Muscle layer of colon (tissue), 2 donors: ENCODE results near the gene BMP6.

Experiments
- H3K27ac ChIP-seq: one replicate; pipeline ENCODE4 v1.7.0; 2013; ENCODE audit warnings: low read depth, mild to moderate bottlenecking, low read length, moderate library complexity
- H3K27me3 ChIP-seq, 2 donors: one replicate each; pipeline ENCODE4 v1.7.0; 2013; ENCODE audit warnings: low read length in 2 of 2, mild to moderate bottlenecking in 2 of 2; ENCODE audit not compliant: insufficient read depth in 2 of 2, control insufficient read depth in 1 of 2
- H3K36me3 ChIP-seq: one replicate; pipeline ENCODE4 v1.7.0; 2013; ENCODE audit warnings: mild to moderate bottlenecking, low read length; ENCODE audit not compliant: insufficient read depth
- H3K4me1 ChIP-seq: one replicate; pipeline ENCODE4 v1.7.0; 2013; ENCODE audit warnings: mild to moderate bottlenecking, low read length; ENCODE audit not compliant: insufficient read depth
- H3K4me3 ChIP-seq, 2 donors: one replicate each; pipeline ENCODE4 v1.7.0; 2013; ENCODE audit warnings: low read length in 2 of 2, low read depth in 1 of 2, mild to moderate bottlenecking in 1 of 2, moderate library complexity in 1 of 2
- H3K9ac ChIP-seq: one replicate; pipeline ENCODE4 v1.7.0; 2013; ENCODE audit warnings: low read length
- H3K9me3 ChIP-seq: one replicate; pipeline ENCODE4 v1.7.0; 2013; ENCODE audit warnings: mild to moderate bottlenecking, low read length
- donor health status: abdominal sarcoma.
- donor health status: Adenocarcinoma of cecum.

The BMP6 gene

GRCh38 chr6:7912024-7912423 is 186.1 kb downstream of the BMP6 start:
- Histone ChIP-seq H3K4me3 (no peak overlapping the region), H3K36me3 (no peaks in the 10 kb centered on the region), H3K9ac (no peak overlapping the region), H3K9me3 (no peaks in the 10 kb centered on the region), H3K4me1 (peaks cover 11% of the 10 kb centered on the region), H3K27me3 (no peaks in the 10 kb centered on the region), H3K27ac (no peak overlapping the region)

DNA sequence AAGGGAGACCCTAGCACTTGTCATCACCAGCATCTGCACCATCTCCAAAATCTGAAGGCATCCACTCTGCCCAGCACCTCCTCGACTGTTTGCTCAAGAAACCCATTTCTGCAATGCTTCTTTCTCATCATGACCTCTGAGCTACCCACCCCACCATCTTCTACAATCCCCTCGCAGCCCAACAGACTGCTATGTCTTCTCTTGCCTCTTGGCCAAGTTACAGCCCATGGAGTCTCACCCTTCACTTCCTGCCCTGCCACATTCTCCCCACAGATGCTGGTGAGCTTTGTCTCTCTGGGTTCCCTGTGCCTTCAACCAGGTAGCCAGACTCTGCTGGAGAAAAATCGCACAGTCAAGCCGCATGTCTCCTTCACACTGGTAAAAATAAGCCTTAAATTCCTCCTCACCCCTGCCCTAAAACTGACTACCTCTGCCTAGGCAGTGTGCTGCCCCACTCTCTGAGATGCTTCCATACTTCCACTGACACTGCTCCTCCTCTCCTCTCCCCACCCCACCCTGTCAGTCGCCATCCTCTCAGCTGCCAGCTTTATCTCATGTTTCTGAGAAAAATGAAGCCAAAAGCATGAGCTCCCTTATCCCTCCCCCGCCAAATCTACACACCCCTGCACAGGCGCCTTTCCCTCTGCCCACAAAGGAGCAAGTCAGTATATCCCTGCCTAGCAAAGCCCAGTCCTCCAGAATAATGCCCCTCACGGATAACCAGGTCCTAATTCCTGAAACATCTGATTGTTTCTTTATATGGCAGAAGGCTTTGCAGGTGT is 187.0 kb downstream of the BMP6 start:
- H3K4me3 ChIP-seq: no peak overlapping the region

GRCh38 chr6:7914311-7914710 is 188.4 kb downstream of the BMP6 start:
- no peak overlapping the region for H3K27ac ChIP-seq
- H3K4me1 ChIP-seq: peaks cover 3% of the 10 kb centered on the region
- H3K27me3 ChIP-seq: no peaks in the 10 kb centered on the region
- no peak overlapping the region for H3K4me3 ChIP-seq
- no peaks in the 10 kb centered on the region for H3K36me3 ChIP-seq
- no peaks in the 10 kb centered on the region for H3K9me3 ChIP-seq
- no peak overlapping the region for H3K9ac ChIP-seq

More for the DNA sequence above, 187.0 kb downstream of the BMP6 start:
- Histone ChIP-seq H3K9me3 (no peaks in the 10 kb centered on the region), H3K9ac (no peak overlapping the region), H3K36me3 (no peaks in the 10 kb centered on the region), H3K27ac (no peak overlapping the region), H3K27me3 (no peaks in the 10 kb centered on the region), H3K4me1 (peaks cover 11% of the 10 kb centered on the region)

- H3K27ac ChIP-seq: no peak overlapping the region
- H3K36me3 ChIP-seq: no peaks in the 10 kb centered on the region
- no peaks in the 10 kb centered on the region for H3K4me1 ChIP-seq
- H3K9ac ChIP-seq: no peak overlapping the region
- H3K27me3 ChIP-seq: no peaks in the 10 kb centered on the region
- H3K4me3 ChIP-seq: no peak overlapping the region
- H3K9me3 ChIP-seq: no peaks in the 10 kb centered on the region
Observed at GRCh38 chr6:7914991-7915789, 189.3 kb downstream of the BMP6 start.

DNA sequence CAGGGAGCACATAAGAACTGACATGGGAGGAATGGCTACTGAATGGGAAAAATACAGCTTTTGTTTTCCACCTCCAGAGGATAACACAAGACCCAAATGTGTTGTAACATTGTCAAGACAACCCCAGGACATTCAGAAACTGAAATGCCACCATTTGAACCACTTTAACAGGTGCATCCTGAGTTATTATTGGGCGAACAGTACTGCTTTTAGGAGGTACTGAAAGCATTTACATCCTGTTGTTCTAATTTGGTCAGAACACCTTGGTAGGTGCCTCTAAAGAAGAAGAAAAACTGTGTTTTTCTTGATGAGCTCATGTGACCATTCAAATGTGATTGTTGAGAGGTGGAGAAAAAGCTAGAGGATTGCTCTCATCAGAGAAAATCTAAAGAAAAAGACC is 191.1 kb downstream of the BMP6 start:
- H3K36me3 ChIP-seq: no peaks in the 10 kb centered on the region
- no peak overlapping the region for H3K27ac ChIP-seq
- H3K9ac ChIP-seq: no peak overlapping the region
- H3K27me3 ChIP-seq: no peaks in the 10 kb centered on the region
- no peaks in the 10 kb centered on the region for H3K9me3 ChIP-seq
- H3K4me1 ChIP-seq: no peaks in the 10 kb centered on the region
- H3K4me3 ChIP-seq: no peak overlapping the region

- Histone ChIP-seq H3K9me3 (no peaks in the 10 kb centered on the region), H3K4me3 (no peak overlapping the region), H3K36me3 (no peaks in the 10 kb centered on the region), H3K4me1 (no peaks in the 10 kb centered on the region), H3K27me3 (no peaks in the 10 kb centered on the region), H3K9ac (no peak overlapping the region), H3K27ac (no peak overlapping the region)
Observed at GRCh38 chr6:7917729-7918128, 191.8 kb downstream of the BMP6 start.

- no peaks in the 10 kb centered on the region for H3K27me3 ChIP-seq
- H3K9ac ChIP-seq: no peak overlapping the region
- no peak overlapping the region for H3K4me3 ChIP-seq
- H3K36me3 ChIP-seq: no peaks in the 10 kb centered on the region
- H3K9me3 ChIP-seq: no peaks in the 10 kb centered on the region
- H3K27ac ChIP-seq: no peak overlapping the region
- H3K4me1 ChIP-seq: no peaks in the 10 kb centered on the region
Observed at GRCh38 chr6:7918403-7918802, 192.5 kb downstream of the BMP6 start.

DNA sequence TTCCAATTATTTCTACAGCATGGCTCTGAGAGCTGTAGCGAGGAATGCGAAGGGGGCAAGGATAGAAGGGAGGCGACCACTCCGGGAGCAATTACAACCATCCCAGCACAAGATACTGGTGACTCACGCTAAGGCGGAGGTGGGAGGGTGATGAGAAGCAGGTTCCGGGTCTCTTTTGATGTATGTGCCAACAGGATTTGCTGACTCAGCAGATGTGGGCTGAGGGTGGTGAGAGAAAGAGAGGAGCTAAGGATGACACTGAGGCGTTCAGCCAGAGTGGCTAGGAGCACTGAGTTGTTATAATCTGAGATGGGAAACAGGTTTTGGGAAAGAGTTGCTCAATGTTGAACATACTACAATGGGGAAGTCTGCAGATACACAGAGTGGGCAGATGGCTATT is 194.0 kb downstream of the BMP6 start:
- Histone ChIP-seq H3K4me1 (no peaks in the 10 kb centered on the region), H3K36me3 (no peaks in the 10 kb centered on the region), H3K4me3 (no peak overlapping the region), H3K9ac (no peak overlapping the region), H3K27ac (no peak overlapping the region), H3K9me3 (no peaks in the 10 kb centered on the region), H3K27me3 (no peaks in the 10 kb centered on the region)

DNA sequence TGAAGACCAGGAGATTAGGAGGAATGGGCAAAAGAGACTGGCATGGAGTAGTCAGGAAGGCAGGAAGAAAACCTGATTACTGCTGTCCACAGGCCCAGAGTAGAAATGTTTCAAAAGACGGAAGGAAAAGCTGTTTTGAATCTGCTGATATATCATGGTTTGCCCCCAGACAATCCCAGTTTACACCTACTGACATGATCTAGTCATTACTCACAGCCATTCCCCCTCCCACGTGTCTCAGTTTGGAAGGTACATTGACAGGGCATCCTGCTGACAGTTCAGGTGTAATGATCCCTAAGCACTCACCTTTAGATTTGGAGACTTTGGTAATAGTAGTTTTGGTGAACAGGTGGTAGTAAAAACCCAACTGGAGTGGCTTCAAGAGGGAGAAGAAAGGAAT is 194.5 kb downstream of the BMP6 start:
- H3K9me3 ChIP-seq: no peaks in the 10 kb centered on the region
- no peaks in the 10 kb centered on the region for H3K36me3 ChIP-seq
- no peaks in the 10 kb centered on the region for H3K4me1 ChIP-seq
- no peak overlapping the region for H3K27ac ChIP-seq
- H3K9ac ChIP-seq: no peak overlapping the region
- no peaks in the 10 kb centered on the region for H3K27me3 ChIP-seq
- no peak overlapping the region for H3K4me3 ChIP-seq

DNA sequence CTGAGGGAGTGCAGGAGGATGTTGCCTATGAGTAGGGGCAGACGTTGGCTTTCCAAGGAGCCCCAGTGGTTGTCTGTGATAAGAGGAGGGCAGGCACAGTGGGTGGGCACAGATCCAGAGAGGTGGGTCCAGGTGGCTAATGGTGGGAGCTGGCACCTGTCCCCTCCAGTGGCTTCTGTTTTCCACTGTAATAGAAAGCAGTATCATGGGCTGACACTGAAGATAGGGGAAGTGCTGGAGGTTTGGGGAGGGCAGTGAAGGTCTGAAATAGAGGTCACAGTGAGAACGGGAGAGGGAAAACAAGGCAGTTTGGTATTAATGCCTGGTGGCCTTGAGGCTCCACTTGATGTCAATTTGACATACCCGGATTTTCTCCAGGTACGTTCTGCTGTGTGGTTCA is 195.1 kb downstream of the BMP6 start:
- Histone ChIP-seq H3K27ac (no peak overlapping the region), H3K4me1 (no peaks in the 10 kb centered on the region), H3K27me3 (no peaks in the 10 kb centered on the region), H3K4me3 (no peak overlapping the region), H3K9ac (no peak overlapping the region), H3K36me3 (no peaks in the 10 kb centered on the region), H3K9me3 (no peaks in the 10 kb centered on the region)

DNA sequence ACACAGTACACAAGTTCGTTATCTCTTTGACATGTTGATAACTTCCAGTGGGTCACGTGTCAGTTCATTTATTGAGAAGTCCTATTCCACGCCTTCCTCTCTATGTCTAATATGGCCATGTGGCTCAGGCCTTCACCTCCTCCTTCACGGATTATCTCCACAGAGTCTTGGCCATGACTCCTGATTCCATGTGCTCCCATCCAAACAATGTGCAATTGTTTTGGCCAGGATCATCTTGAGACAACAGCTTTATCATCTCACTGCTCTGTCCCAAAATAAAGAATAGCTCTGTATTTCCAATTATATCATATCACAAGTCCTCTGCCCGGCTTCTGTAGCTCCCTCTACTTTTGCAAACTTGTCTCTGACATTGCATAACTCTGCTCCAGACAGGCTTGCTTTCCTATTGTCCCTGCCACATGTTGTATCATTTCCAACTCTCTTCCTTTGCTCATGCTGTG is 195.8 kb downstream of the BMP6 start:
- H3K36me3 ChIP-seq: no peaks in the 10 kb centered on the region
- no peak overlapping the region for H3K27ac ChIP-seq
- H3K4me1 ChIP-seq: no peaks in the 10 kb centered on the region
- H3K27me3 ChIP-seq: no peaks in the 10 kb centered on the region
- no peaks in the 10 kb centered on the region for H3K9me3 ChIP-seq
- H3K9ac ChIP-seq: no peak overlapping the region
- no peak overlapping the region for H3K4me3 ChIP-seq
